ENCODE data around the gene IPO9. TPM values are rescaled to one million over a fixed set of nuclear protein-coding genes. Genes with fewer than 3 reads are reported as not detected.

Gene IPO9
- 10 to 100 TPM; 70.2 to 78.8 (median 74.0) TPM for polyA plus RNA-seq (ENCODE audit: insufficient read length in 3 of 3)

GRCh38 chr1:201828820-201829774 lies at the start of gene IPO9:
IPO9 (plus strand) TSS chr1:201829157; CDS start chr1:201829210, 53 bp downstream.
- DNase-seq (ENCODE audit: low read depth in 3 of 3, low spot score in 2 of 3) = peak; percentile 83 to 92 (median 90)

GRCh38 chr1:201779351-201779880 lies 49.5 kb upstream of the IPO9 start:
- no peak for DNase-seq (ENCODE audit: low read depth in 3 of 3, low spot score in 2 of 3)

GRCh38 chr1:201780952-201781351 lies 48.0 kb upstream of the IPO9 start:
- DNase-seq (ENCODE audit: low read depth in 3 of 3, low spot score in 2 of 3) = no peak

- DNase-seq (ENCODE audit: low read depth in 3 of 3, low spot score in 2 of 3) = no peak
Measured at GRCh38 chr1:201781437-201781836, 47.5 kb upstream of the IPO9 start.

- DNase-seq (ENCODE audit: low read depth in 3 of 3, low spot score in 2 of 3) = no peak
Measured at GRCh38 chr1:201782353-201782752, 46.6 kb upstream of the IPO9 start.

GRCh38 chr1:201783058-201783457 lies 45.9 kb upstream of the IPO9 start:
- DNase-seq (ENCODE audit: low read depth in 3 of 3, low spot score in 2 of 3) = no peak

- no peak for DNase-seq (ENCODE audit: low read depth in 3 of 3, low spot score in 2 of 3)
Measured at GRCh38 chr1:201783572-201783971, 45.4 kb upstream of the IPO9 start.

- no peak for DNase-seq (ENCODE audit: low read depth in 3 of 3, low spot score in 2 of 3)
Measured at GRCh38 chr1:201785291-201785690, 43.7 kb upstream of the IPO9 start.

- DNase-seq (ENCODE audit: low read depth in 3 of 3, low spot score in 2 of 3) = no peak
Measured at GRCh38 chr1:201786824-201787223, 42.1 kb upstream of the IPO9 start.

GRCh38 chr1:201788296-201788695 lies 40.7 kb upstream of the IPO9 start:
- DNase-seq (ENCODE audit: low read depth in 3 of 3, low spot score in 2 of 3) = no peak

- DNase-seq (ENCODE audit: low read depth in 3 of 3, low spot score in 2 of 3) = no peak
Measured at GRCh38 chr1:201789245-201789644, 39.7 kb upstream of the IPO9 start.

- no peak for DNase-seq (ENCODE audit: low read depth in 3 of 3, low spot score in 2 of 3)
Measured at GRCh38 chr1:201790261-201790660, 38.7 kb upstream of the IPO9 start.

- no peak for DNase-seq (ENCODE audit: low read depth in 3 of 3, low spot score in 2 of 3)
Measured at GRCh38 chr1:201791051-201791778, 37.7 kb upstream of the IPO9 start.

- DNase-seq (ENCODE audit: low read depth in 3 of 3, low spot score in 2 of 3) = no peak
Measured at GRCh38 chr1:201791779-201792173, 37.2 kb upstream of the IPO9 start.

- DNase-seq (ENCODE audit: low read depth in 3 of 3, low spot score in 2 of 3) = peak in 2 of 3 donors; percentile 69 to 72
Measured at GRCh38 chr1:201792534-201793305, 36.2 kb upstream of the IPO9 start.

- no peak for DNase-seq (ENCODE audit: low read depth in 3 of 3, low spot score in 2 of 3)
Measured at GRCh38 chr1:201793306-201793925, 35.5 kb upstream of the IPO9 start.

- DNase-seq (ENCODE audit: low read depth in 3 of 3, low spot score in 2 of 3) = no peak
Measured at GRCh38 chr1:201795066-201795465, 33.9 kb upstream of the IPO9 start.

GRCh38 chr1:201800246-201800645 lies 28.7 kb upstream of the IPO9 start:
- no peak for DNase-seq (ENCODE audit: low read depth in 3 of 3, low spot score in 2 of 3)

GRCh38 chr1:201806801-201807200 lies 22.2 kb upstream of the IPO9 start:
- no peak for DNase-seq (ENCODE audit: low read depth in 3 of 3, low spot score in 2 of 3)

GRCh38 chr1:201807958-201808632 lies 20.9 kb upstream of the IPO9 start:
- no peak for DNase-seq (ENCODE audit: low read depth in 3 of 3, low spot score in 2 of 3)
